ENCODE data around the gene EBF3.
"Not testable (repeated sequence)": the region's sequence is repeated elsewhere in the genome, so short reads cannot be mapped to it uniquely, and the experiment has no call there.

The EBF3 gene

GRCh38 chr10:129927351-129928120 is 36.5 kb downstream of the EBF3 start:
- no peaks in the 10 kb centered on the region for H3K4me1 ChIP-seq (ENCODE audit: insufficient read depth, low read length)
- no peak overlapping the region for H3K4me3 ChIP-seq (ENCODE audit: low read length)
- H3K27me3 ChIP-seq (ENCODE audit: insufficient read depth, low read length): no peaks in the 10 kb centered on the region
- H3K9me3 ChIP-seq (ENCODE audit: insufficient read depth, low read depth, low read length): no peaks in the 10 kb centered on the region
- no peaks in the 10 kb centered on the region for H3K36me3 ChIP-seq (ENCODE audit: insufficient read depth, low read depth, low read length)
- no peak overlapping the region for H3K27ac ChIP-seq (ENCODE audit: low read length)
- no peak overlapping the region for H3K9ac ChIP-seq (ENCODE audit: low read depth, low read length)

- Histone ChIP-seq H3K27ac (ENCODE audit: low read length) (no peak overlapping the region), H3K27me3 (ENCODE audit: insufficient read depth, low read length) (no peaks in the 10 kb centered on the region), H3K9ac (ENCODE audit: low read depth, low read length) (no peak overlapping the region), H3K4me3 (ENCODE audit: low read length) (no peak overlapping the region), H3K36me3 (ENCODE audit: insufficient read depth, low read depth, low read length) (no peaks in the 10 kb centered on the region), H3K9me3 (ENCODE audit: insufficient read depth, low read depth, low read length) (no peaks in the 10 kb centered on the region), H3K4me1 (ENCODE audit: insufficient read depth, low read length) (no peaks in the 10 kb centered on the region)
These were observed 37.7 kb downstream of the EBF3 start for GRCh38 chr10:129926066-129927055.

GRCh38 chr10:129924375-129925085 is 39.5 kb downstream of the EBF3 start:
- H3K9ac ChIP-seq (ENCODE audit: low read depth, low read length): no peak overlapping the region
- H3K9me3 ChIP-seq (ENCODE audit: insufficient read depth, low read depth, low read length): no peaks in the 10 kb centered on the region
- no peak overlapping the region for H3K27ac ChIP-seq (ENCODE audit: low read length)
- H3K4me1 ChIP-seq (ENCODE audit: insufficient read depth, low read length): no peaks in the 10 kb centered on the region
- H3K4me3 ChIP-seq (ENCODE audit: low read length): no peak overlapping the region
- no peaks in the 10 kb centered on the region for H3K27me3 ChIP-seq (ENCODE audit: insufficient read depth, low read length)
- H3K36me3 ChIP-seq (ENCODE audit: insufficient read depth, low read depth, low read length): no peaks in the 10 kb centered on the region

GRCh38 chr10:129922598-129923123 is 41.4 kb downstream of the EBF3 start:
- no peaks in the 10 kb centered on the region for H3K27me3 ChIP-seq (ENCODE audit: insufficient read depth, low read length)

GRCh38 chr10:129921801-129922597 is 42.1 kb downstream of the EBF3 start:
- Histone ChIP-seq H3K9ac (ENCODE audit: low read depth, low read length) (no peak overlapping the region), H3K9me3 (ENCODE audit: insufficient read depth, low read depth, low read length) (no peaks in the 10 kb centered on the region), H3K27ac (ENCODE audit: low read length) (no peak overlapping the region), H3K36me3 (ENCODE audit: insufficient read depth, low read depth, low read length) (no peaks in the 10 kb centered on the region), H3K27me3 (ENCODE audit: insufficient read depth, low read length) (no peaks in the 10 kb centered on the region), H3K4me1 (ENCODE audit: insufficient read depth, low read length) (no peaks in the 10 kb centered on the region), H3K4me3 (ENCODE audit: low read length) (no peak overlapping the region)

More at GRCh38 chr10:129922598-129923123, 41.4 kb downstream of the EBF3 start:
- Histone ChIP-seq H3K36me3 (ENCODE audit: insufficient read depth, low read depth, low read length) (no peaks in the 10 kb centered on the region), H3K9me3 (ENCODE audit: insufficient read depth, low read depth, low read length) (no peaks in the 10 kb centered on the region), H3K9ac (ENCODE audit: low read depth, low read length) (no peak overlapping the region), H3K4me3 (ENCODE audit: low read length) (no peak overlapping the region), H3K27ac (ENCODE audit: low read length) (no peak overlapping the region), H3K4me1 (ENCODE audit: insufficient read depth, low read length) (no peaks in the 10 kb centered on the region)

GRCh38 chr10:129921065-129921670 is 42.9 kb downstream of the EBF3 start:
- Histone ChIP-seq H3K4me3 (ENCODE audit: low read length) (no peak overlapping the region), H3K9me3 (ENCODE audit: insufficient read depth, low read depth, low read length) (no peaks in the 10 kb centered on the region), H3K9ac (ENCODE audit: low read depth, low read length) (no peak overlapping the region), H3K27me3 (ENCODE audit: insufficient read depth, low read length) (no peaks in the 10 kb centered on the region), H3K27ac (ENCODE audit: low read length) (no peak overlapping the region), H3K36me3 (ENCODE audit: insufficient read depth, low read depth, low read length) (no peaks in the 10 kb centered on the region), H3K4me1 (ENCODE audit: insufficient read depth, low read length) (no peaks in the 10 kb centered on the region)

- not testable (repeated sequence) for H3K36me3 ChIP-seq (ENCODE audit: insufficient read depth, low read depth, low read length); H3K4me3 ChIP-seq (ENCODE audit: low read length); H3K27me3 ChIP-seq (ENCODE audit: insufficient read depth, low read length); H3K4me1 ChIP-seq (ENCODE audit: insufficient read depth, low read length); H3K9ac ChIP-seq (ENCODE audit: low read depth, low read length); H3K9me3 ChIP-seq (ENCODE audit: insufficient read depth, low read depth, low read length); H3K27ac ChIP-seq (ENCODE audit: low read length)
These were observed 43.9 kb downstream of the EBF3 start for GRCh38 chr10:129920187-129920586.

- Histone ChIP-seq H3K27ac (ENCODE audit: low read length) (no peak overlapping the region), H3K9ac (ENCODE audit: low read depth, low read length) (no peak overlapping the region), H3K36me3 (ENCODE audit: insufficient read depth, low read depth, low read length) (no peaks in the 10 kb centered on the region), H3K4me1 (ENCODE audit: insufficient read depth, low read length) (no peaks in the 10 kb centered on the region), H3K27me3 (ENCODE audit: insufficient read depth, low read length) (no peaks in the 10 kb centered on the region), H3K9me3 (ENCODE audit: insufficient read depth, low read depth, low read length) (no peaks in the 10 kb centered on the region), H3K4me3 (ENCODE audit: low read length) (no peak overlapping the region)
These were observed 44.7 kb downstream of the EBF3 start for GRCh38 chr10:129919358-129919757.

- no peaks in the 10 kb centered on the region for H3K4me1 ChIP-seq (ENCODE audit: insufficient read depth, low read length)
- no peaks in the 10 kb centered on the region for H3K9me3 ChIP-seq (ENCODE audit: insufficient read depth, low read depth, low read length)
- no peak overlapping the region for H3K9ac ChIP-seq (ENCODE audit: low read depth, low read length)
- H3K27ac ChIP-seq (ENCODE audit: low read length): no peak overlapping the region
- H3K27me3 ChIP-seq (ENCODE audit: insufficient read depth, low read length): no peaks in the 10 kb centered on the region
- no peaks in the 10 kb centered on the region for H3K36me3 ChIP-seq (ENCODE audit: insufficient read depth, low read depth, low read length)
- H3K4me3 ChIP-seq (ENCODE audit: low read length): no peak overlapping the region
These were observed 45.2 kb downstream of the EBF3 start for GRCh38 chr10:129918836-129919235.

- Histone ChIP-seq H3K4me1 (ENCODE audit: insufficient read depth, low read length) (no peaks in the 10 kb centered on the region), H3K27me3 (ENCODE audit: insufficient read depth, low read length) (no peaks in the 10 kb centered on the region), H3K27ac (ENCODE audit: low read length) (no peak overlapping the region), H3K9ac (ENCODE audit: low read depth, low read length) (no peak overlapping the region), H3K4me3 (ENCODE audit: low read length) (no peak overlapping the region), H3K36me3 (ENCODE audit: insufficient read depth, low read depth, low read length) (no peaks in the 10 kb centered on the region), H3K9me3 (ENCODE audit: insufficient read depth, low read depth, low read length) (no peaks in the 10 kb centered on the region)
These were observed 45.7 kb downstream of the EBF3 start for GRCh38 chr10:129918401-129918800.
